GM10266 (cell line): Measurements from ENCODE around the gene SLC26A11.
"Not testable (repeated sequence)": the region's sequence is repeated elsewhere in the genome, so short reads cannot be mapped to it uniquely, and the experiment has no call there.

Experiments used
- DNase-seq: peaks from one replicate; pipeline ENCODE4 v3.0.0; 2012; ENCODE audit errors: extremely low spot score
- TF ChIP-seq, protein P1 (sequence below): IDR thresholded peaks from 2 replicates; pipeline ENCODE4 v1.5.1; 2012; ENCODE audit warnings: mild to moderate bottlenecking, low read depth; ENCODE audit not compliant: control insufficient read depth, insufficient read depth; ENCODE audit errors: missing control alignments

SLC26A11 gene

DNA sequence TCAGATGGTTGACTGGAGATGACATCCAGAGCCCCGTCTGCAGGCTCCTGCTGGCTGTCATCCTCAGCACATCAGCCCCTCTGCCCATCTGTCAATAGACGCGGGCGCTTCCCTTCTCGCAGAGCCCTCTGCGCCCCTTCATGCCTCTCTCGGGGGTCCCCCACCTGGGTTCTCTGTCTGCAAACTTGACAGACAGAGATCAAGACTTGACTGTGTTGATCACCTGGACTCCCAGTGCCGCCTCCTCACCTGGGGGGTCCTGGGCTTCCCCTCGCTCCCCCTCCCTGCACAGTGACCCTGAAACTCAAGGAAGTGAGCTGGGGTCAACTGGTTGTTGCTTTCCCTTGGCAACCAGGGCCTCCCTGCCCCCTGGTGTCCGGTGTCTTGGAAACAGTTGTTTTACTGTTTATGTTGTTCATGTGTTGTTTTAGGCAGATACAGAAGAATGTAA, 72.3 kb downstream of the SLC26A11 start:
- TF ChIP-seq, protein P1, sequence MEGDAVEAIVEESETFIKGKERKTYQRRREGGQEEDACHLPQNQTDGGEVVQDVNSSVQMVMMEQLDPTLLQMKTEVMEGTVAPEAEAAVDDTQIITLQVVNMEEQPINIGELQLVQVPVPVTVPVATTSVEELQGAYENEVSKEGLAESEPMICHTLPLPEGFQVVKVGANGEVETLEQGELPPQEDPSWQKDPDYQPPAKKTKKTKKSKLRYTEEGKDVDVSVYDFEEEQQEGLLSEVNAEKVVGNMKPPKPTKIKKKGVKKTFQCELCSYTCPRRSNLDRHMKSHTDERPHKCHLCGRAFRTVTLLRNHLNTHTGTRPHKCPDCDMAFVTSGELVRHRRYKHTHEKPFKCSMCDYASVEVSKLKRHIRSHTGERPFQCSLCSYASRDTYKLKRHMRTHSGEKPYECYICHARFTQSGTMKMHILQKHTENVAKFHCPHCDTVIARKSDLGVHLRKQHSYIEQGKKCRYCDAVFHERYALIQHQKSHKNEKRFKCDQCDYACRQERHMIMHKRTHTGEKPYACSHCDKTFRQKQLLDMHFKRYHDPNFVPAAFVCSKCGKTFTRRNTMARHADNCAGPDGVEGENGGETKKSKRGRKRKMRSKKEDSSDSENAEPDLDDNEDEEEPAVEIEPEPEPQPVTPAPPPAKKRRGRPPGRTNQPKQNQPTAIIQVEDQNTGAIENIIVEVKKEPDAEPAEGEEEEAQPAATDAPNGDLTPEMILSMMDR = no peak
- DNase-seq = no peak

DNA sequence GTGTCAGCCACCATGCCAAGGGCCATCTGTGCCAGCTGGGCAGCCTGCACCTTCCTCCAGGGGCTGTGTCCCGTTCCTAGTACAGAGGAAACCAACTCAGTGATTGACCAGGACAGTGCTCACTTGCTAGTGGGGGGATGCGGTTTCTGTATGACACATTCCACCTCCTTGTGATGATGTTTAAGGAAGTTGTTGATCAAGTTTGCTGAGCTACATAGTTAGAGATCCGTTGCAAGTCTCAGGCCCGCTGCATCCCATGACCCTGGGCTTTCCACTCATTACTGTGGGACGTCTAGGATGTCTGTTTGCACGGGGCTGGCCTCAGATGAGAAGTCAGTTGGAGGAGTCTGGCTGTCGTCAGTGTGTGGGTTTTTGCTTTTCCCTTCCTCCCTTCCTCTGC, 74.0 kb downstream of the SLC26A11 start:
- TF ChIP-seq, protein P1 = no peak
- no peak for DNase-seq

DNA sequence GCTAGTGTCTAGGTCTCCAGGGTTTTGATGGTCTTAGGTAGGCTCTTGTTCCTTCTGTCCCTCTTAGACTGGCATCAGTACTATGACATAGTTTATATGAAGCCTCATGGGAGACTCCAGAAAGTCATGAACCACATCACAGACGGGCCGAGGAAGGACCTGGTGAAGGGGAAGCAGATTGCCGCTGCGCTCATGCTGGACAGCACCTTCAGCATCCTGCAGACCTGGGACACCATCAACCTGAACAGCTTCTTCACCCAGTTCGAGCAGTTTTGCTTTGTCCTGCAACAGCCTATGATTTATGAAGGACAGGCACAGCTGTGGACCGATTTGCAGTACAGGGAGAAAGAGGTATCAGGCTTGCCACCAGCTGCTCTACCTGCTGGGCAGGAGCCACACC, 74.4 kb downstream of the SLC26A11 start:
- TF ChIP-seq, protein P1 = no peak
- DNase-seq = no peak

DNA sequence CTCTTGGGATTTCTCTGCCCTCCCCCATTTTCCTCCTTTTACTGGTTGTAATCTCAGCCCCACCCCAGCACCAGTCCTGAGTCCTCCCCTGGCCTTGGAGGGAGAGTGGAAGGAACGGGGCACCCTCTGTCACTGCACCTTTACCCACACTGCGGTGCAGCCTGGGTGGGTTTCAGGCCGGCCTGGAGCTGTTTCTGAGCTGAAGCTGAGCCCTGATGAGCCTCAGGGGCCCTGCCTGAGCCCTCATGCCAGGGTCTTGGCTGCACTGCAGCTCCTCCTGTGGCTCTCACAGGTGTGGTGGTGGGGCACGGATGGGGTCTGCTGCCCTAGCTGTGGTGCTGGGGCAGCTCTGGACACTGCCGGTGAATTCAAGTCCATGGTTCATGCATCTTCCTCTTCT, 74.9 kb downstream of the SLC26A11 start:
- DNase-seq = no peak
- TF ChIP-seq, protein P1 = no peak

DNA sequence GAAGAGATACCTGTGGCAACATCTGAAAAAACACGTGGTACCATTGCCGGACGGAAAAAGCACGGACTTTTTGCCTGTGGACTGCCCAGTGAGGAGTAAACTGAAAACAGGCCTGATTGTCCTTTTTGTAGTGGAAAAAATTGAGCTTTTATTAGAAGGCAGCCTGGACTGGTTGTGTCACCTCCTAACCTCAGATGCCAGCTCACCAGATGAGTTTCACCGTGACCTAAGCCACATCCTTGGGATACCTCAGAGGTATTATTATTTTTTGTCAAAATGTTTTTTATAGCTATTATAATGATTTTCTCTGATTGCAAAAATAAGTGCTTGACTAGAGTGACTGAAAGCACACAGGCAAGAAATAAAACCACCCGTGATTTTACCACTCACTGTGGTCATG, 75.3 kb downstream of the SLC26A11 start:
- TF ChIP-seq, protein P1 = no peak
- no peak for DNase-seq

DNA sequence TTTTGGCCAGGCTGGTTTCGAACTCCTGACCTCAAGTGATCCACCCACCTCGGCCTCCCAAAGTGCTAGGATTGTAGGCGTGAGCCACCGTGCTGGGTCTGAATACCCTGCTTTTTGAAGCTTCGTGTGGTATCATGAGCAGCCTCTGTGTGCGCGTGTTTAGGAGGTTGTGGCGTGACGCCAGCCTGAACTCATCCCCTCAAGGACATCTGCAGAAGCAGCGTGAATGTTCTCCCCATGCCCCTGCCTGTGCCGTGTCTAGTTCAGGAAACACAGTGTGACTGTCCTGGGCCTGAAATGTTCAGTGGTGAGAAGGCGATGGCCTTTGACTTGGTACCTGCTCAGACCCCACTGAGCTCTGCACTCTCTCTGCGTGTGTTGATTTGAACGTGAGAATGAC, 76.0 kb downstream of the SLC26A11 start:
- TF ChIP-seq, protein P1 = no peak
- DNase-seq = no peak

DNA sequence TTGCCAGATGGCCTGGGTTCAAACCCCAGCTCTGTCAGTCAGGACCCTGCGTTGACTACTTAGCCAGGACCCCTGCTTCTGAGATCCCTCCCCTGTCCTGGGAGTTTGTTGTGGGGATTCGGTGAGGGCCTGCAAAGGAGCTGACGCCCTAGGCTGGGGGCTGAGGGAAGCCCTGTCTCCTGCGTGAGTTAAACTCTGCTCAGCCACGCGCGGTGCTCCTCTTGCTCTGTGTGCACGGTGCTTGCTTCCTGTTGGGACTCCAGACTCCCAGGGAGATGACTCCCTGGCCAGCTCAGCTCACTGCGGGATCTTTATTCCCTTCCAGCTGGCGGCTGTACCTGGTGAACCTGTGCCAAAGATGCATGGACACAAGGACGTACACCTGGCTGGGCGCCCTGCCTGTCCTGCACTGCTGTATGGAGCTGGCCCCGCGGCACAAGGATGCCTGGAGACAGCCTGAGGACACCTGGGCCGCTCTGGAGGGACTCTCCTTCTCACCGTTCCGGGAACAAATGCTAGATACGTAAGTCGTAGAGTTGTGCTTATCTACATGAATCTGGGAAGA, 77.9 kb downstream of the SLC26A11 start:
- DNase-seq = no peak
- TF ChIP-seq, protein P1 = no peak

DNA sequence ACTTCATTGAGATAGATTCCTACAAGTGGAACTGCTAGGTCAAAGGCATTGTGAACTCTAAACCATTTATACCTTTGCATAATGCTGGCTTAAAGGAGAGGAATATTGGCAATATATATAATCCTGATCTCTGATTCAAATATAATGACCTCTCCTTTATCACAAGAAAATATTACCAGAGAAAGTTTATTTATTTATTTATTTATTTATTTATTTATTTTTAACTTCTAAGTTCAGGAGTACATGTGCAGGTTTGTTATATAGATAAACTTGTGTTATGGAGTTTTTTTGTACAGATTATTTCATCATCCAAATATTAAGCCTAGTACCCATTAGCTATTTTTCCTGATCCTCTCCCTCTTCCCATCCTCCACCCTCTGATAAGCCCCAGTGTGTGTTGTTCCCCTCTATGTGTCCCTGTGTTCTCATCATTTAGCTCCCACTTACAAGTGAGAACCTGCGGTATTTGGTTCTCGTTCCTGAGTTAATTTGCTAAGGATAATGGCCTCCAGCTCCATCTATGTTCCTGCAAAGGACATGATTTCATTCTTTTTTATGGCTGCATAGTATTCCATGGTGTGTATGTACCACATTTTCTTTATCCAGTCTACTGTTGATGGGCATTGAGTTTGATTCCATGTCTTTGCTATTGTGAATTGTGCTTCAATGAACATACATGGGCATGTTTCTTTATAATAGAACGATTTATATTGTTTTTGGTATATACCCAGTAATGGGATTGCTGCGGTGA, 79.3 kb downstream of the SLC26A11 start:
- DNase-seq = not testable (repeated sequence)

DNA sequence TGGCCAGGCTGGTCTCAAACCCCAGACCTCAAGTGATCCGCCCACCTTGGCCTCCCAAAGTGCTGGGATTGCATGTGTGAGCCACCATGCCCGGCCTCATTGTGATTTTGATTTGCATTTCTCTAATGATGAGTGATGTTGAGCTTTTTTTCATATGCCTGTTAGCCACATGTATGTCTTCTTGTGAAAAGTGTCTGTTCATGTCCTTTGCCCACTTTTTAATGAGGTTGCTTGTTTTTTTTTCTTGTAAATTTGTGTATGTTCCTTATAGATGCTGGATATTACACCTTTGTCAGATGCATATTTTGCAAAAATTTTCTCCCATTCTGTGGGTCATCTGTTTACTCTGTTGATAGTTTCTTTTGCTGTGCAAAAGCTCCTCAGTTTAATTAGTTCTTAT, 80.5 kb downstream of the SLC26A11 start:
- DNase-seq = not testable (repeated sequence)
